ENCODE measurements around the gene PHC2. TPM values are rescaled to one million over a fixed set of nuclear protein-coding genes. Genes with fewer than 3 reads are reported as not detected.

The PHC2 gene
- total RNA-seq, 3 donors from 2014 or later (not counting 1 experiment from before 2014, with no cell fraction given) = 36.6 to 46.6 (median 39.5) TPM

DNA sequence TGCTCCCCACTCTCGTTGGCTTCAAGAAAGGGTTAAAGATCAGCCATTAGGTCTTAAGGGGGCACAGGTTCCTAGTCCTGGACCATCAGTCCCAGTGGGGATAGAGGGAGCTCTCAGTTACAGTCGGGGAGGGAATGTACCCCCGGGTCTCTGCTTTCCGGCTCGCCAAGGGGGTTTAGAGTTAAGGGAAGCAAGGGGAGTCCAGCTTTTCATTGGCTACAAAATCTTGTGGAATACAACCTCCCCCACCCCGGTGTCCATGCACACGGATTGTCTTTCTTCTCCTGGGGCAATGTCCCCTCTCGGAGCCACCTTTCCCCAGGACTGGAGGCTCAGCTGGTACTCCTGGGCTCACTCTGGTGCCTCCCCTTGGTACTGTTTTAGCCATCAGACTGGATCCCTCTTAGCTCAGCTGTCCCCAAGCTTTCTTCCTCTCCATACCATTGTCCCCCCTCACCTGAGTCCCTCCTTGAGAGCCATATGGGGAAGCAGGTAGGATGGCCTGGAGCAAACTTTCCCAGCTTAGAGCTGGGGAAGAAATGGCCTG lies 110.2 kb downstream of the PHC2 start, which contains the start of gene A3GALT2:
Gene A3GALT2, minus strand, starts transcription at position 480 of the 547 bp plus-strand sequence. Its CDS starts 0 bp downstream, at position 480.
- 83% methylated on average over 5 of the region's 8 CpGs for WGBS (ENCODE audit: insufficient coverage)
- ATAC-seq = no peak
- Mint-ChIP-seq H3K4me1 (no peaks in the 10 kb centered on the region), H3K4me3 (no peak within 1 kb of the TSS), H3K27ac (no peak within 1 kb of the TSS), H3K27me3 (ENCODE audit: low read depth in 2 of 2) (peaks cover 0 to 10% of the 10 kb centered on the region in 2 donors), H3K9me3 (no peaks in the 10 kb centered on the region), H3K36me3 (peaks cover 3% of the 10 kb centered on the region)
- no peaks in the 10 kb centered on the region for H3K27me3 ChIP-seq (ENCODE audit: control insufficient read depth, insufficient read depth, low read length)
- no peaks in the 10 kb centered on the region for H3K9me3 ChIP-seq (ENCODE audit: control insufficient read depth, insufficient read depth, low read length)
- H3K4me1 ChIP-seq (ENCODE audit: control insufficient read depth, insufficient read depth, low read length) = no peaks in the 10 kb centered on the region
- DNase-seq = no peak
- intact Hi-C loops (cut with micrococcal nuclease) = no loop called here
- no peak for TF ChIP-seq CTCF (IDR thresholded peaks at IDR 0.05)
- peaks cover 20% of the 10 kb centered on the region for H3K36me3 ChIP-seq (ENCODE audit: control insufficient read depth, insufficient read depth, low read length)
- H3K4me3 ChIP-seq (ENCODE audit: low read length) = no peak within 1 kb of the TSS
- no peak within 1 kb of the TSS for H3K27ac ChIP-seq (ENCODE audit: low read length)

DNA sequence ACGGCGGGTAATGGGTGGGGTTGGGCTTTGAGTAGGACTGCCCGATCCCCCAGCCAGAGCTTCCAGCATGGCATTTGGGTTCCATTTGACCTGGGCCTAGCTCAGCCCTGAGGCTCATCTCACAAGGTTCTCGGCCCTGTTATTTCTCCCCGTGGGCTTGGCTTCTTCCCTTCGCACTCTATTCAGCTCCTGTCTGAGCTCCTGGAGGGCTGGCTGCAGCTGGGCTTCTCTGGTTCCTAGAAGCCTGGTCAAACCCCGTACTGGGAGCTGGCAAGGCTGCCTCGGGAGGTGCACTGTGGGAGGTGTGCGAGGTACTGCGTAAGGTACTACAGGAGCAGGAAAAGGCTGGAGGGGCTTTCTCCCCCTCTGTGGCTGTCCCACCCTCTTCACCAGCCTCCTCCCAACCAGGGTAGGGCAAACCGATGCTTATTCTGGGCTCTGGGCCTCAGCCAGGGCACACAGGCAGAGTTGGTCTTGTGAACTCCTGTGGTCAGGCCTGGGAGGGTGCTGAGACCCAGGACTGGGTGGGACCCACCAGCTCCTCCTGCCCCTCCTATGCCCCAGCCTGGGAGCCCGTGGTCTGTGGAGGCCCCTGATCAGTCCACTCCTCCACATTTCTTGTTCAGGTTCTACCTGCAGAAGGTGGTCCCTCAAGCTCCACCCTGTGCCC lies 110.8 kb downstream of the PHC2 start:
- no peak for DNase-seq
- no peak for ATAC-seq
- Mint-ChIP-seq H3K36me3 (no peaks in the 10 kb centered on the region), H3K9me3 (no peaks in the 10 kb centered on the region), H3K4me3 (no peak overlapping the region), H3K27ac (no peak overlapping the region), H3K4me1 (no peaks in the 10 kb centered on the region), H3K27me3 (ENCODE audit: low read depth in 2 of 2) (peaks cover 0 to 10% of the 10 kb centered on the region in 2 donors)
- WGBS (ENCODE audit: insufficient coverage) = 90% methylated on average over 12 of the region's 12 CpGs
- peaks cover 14% of the 10 kb centered on the region for H3K36me3 ChIP-seq (ENCODE audit: control insufficient read depth, insufficient read depth, low read length)
- no peaks in the 10 kb centered on the region for H3K27me3 ChIP-seq (ENCODE audit: control insufficient read depth, insufficient read depth, low read length)
- H3K4me3 ChIP-seq (ENCODE audit: low read length) = no peak overlapping the region
- no peaks in the 10 kb centered on the region for H3K9me3 ChIP-seq (ENCODE audit: control insufficient read depth, insufficient read depth, low read length)
- intact Hi-C loops (cut with micrococcal nuclease) = no loop called here
- TF ChIP-seq CTCF (IDR thresholded peaks at IDR 0.05) = no peak
- no peak overlapping the region for H3K27ac ChIP-seq (ENCODE audit: low read length)
- H3K4me1 ChIP-seq (ENCODE audit: control insufficient read depth, insufficient read depth, low read length) = no peaks in the 10 kb centered on the region

- DNase-seq (no peak), ATAC-seq (no peak)
- Mint-ChIP-seq H3K9me3 (no peaks in the 10 kb centered on the region), H3K27me3 (ENCODE audit: low read depth in 2 of 2) (peaks cover 0 to 10% of the 10 kb centered on the region in 2 donors), H3K4me3 (no peak overlapping the region), H3K4me1 (no peaks in the 10 kb centered on the region), H3K27ac (no peak overlapping the region), H3K36me3 (no peaks in the 10 kb centered on the region)
- H3K36me3 ChIP-seq (ENCODE audit: control insufficient read depth, insufficient read depth, low read length) = peaks cover 6% of the 10 kb centered on the region
- no peaks in the 10 kb centered on the region for H3K9me3 ChIP-seq (ENCODE audit: control insufficient read depth, insufficient read depth, low read length)
- no peak overlapping the region for H3K4me3 ChIP-seq (ENCODE audit: low read length)
- H3K4me1 ChIP-seq (ENCODE audit: control insufficient read depth, insufficient read depth, low read length) = no peaks in the 10 kb centered on the region
- no peak overlapping the region for H3K27ac ChIP-seq (ENCODE audit: low read length)
- H3K27me3 ChIP-seq (ENCODE audit: control insufficient read depth, insufficient read depth, low read length) = no peaks in the 10 kb centered on the region
- 95% methylated on average over 9 of the region's 9 CpGs for WGBS (ENCODE audit: insufficient coverage)
- no peak for TF ChIP-seq CTCF (IDR thresholded peaks at IDR 0.05)
- intact Hi-C loops (cut with micrococcal nuclease) = no loop called here
Observed at GRCh38 chr1:33319186-33319948, 111.5 kb downstream of the PHC2 start.

All from natural killer cell (primary cell).